HEK293 (cell line): ENCODE data around the gene COBL.

Experiments used
- CTCF ChIA-PET: fragments of 350-600 bp; formaldehyde crosslinking; extraction: SDS; loops from one replicate; lab custom pipeline; 2021; ENCODE audit warnings: antibody characterized with exemption; lab: Yijun Ruan, JAX
- POLR2A ChIA-PET: fragments of 300-600 bp; formaldehyde crosslinking; extraction: SDS; loops from one replicate; lab custom pipeline; 2020; ENCODE audit warnings: antibody characterized with exemption, inconsistent platforms; lab: Yijun Ruan, JAX
- H3K27ac ChIP-seq: fragments of 200-500 bp; sonication (Bioruptor generic); 2 replicates; pipeline ENCODE4 v1.5.1; 2014; ENCODE audit warnings: low read depth, low read length, control low read depth, inconsistent platforms; ENCODE audit errors: extremely low read depth
- H3K36me3 ChIP-seq, 2 experiments: fragments of 200-500 bp in 1 of 2; sonication (Bioruptor generic) in 1 of 2; 1 replicate in 1 of 2; 2 replicates in 1 of 2; pipeline ENCODE4 v1.5.1; 2014 to 2017; ENCODE audit warnings: inconsistent platforms in 2 of 2, low read length in 2 of 2; ENCODE audit not compliant: control insufficient read depth in 2 of 2, insufficient read depth in 1 of 2
- H3K4me1 ChIP-seq: fragments of 200-500 bp; sonication (Bioruptor generic); 2 replicates; pipeline ENCODE4 v1.5.1; 2014; ENCODE audit warnings: mild to moderate bottlenecking, low read length, inconsistent platforms; ENCODE audit not compliant: control insufficient read depth, insufficient read depth
- H3K4me3 ChIP-seq: 2 replicates; pipeline ENCODE4 v1.5.1; 2011; ENCODE audit warnings: low read depth, mild to moderate bottlenecking, control low read depth, low read length, moderate library complexity
- H3K9me3 ChIP-seq: fragments of 200-500 bp; sonication (Bioruptor generic); 2 replicates; pipeline ENCODE4 v1.5.1; 2014; ENCODE audit warnings: low read depth, low read length, inconsistent platforms; ENCODE audit not compliant: control insufficient read depth, insufficient read depth
- KLF10 ChIP-seq: fragments of 450-650 bp; IDR thresholded peaks from 2 replicates; pipeline ENCODE4 v1.5.1; 2018; ENCODE audit warnings: missing biosample characterization, mild to moderate bottlenecking, missing genetic modification characterization
- KLF7 ChIP-seq: fragments of 450-650 bp; formaldehyde crosslinking; IDR thresholded peaks from 2 replicates; pipeline ENCODE4 v1.5.1; 2016; ENCODE audit warnings: missing biosample characterization, missing genetic modification characterization, borderline replicate concordance
- OVOL3 ChIP-seq: fragments of 450-650 bp; formaldehyde crosslinking; IDR thresholded peaks from 2 replicates; pipeline ENCODE4 v1.5.1; 2016; ENCODE audit warnings: missing biosample characterization, missing genetic modification characterization
- SP2 ChIP-seq: fragments of 450-650 bp; formaldehyde crosslinking; IDR thresholded peaks from 2 replicates; pipeline ENCODE4 v1.5.1; 2016; ENCODE audit warnings: missing biosample characterization, missing genetic modification characterization
- SP7 ChIP-seq: fragments of 450-650 bp; formaldehyde crosslinking; IDR thresholded peaks from 2 replicates; pipeline ENCODE4 v1.5.1; 2016; ENCODE audit warnings: missing biosample characterization, missing genetic modification characterization
- ZBTB17 ChIP-seq: fragments of 450-650 bp; formaldehyde crosslinking; IDR thresholded peaks from 2 replicates; pipeline ENCODE4 v1.5.1; 2016; ENCODE audit warnings: missing biosample characterization, missing genetic modification characterization
- ZBTB21 ChIP-seq: fragments of 450-650 bp; formaldehyde crosslinking; IDR thresholded peaks from 2 replicates; pipeline ENCODE4 v1.5.1; 2017; ENCODE audit warnings: missing biosample characterization, missing genetic modification characterization
- ZBTB7A ChIP-seq: fragments of 450-650 bp; formaldehyde crosslinking; IDR thresholded peaks from 2 replicates; pipeline ENCODE4 v1.5.1; 2016; ENCODE audit warnings: low read depth, missing biosample characterization, missing genetic modification characterization
- ZNF148 ChIP-seq: fragments of 450-650 bp; formaldehyde crosslinking; IDR thresholded peaks from 2 replicates; pipeline ENCODE4 v1.5.0; 2017; ENCODE audit warnings: missing biosample characterization, missing genetic modification characterization, borderline replicate concordance
- ZNF174 ChIP-seq: fragments of 450-650 bp; formaldehyde crosslinking; IDR thresholded peaks from 2 replicates; pipeline ENCODE4 v1.5.0; 2017; ENCODE audit warnings: missing biosample characterization, mild to moderate bottlenecking, missing genetic modification characterization
- ZNF175 ChIP-seq: fragments of 450-650 bp; formaldehyde crosslinking; IDR thresholded peaks from 2 replicates; pipeline ENCODE4 v1.5.1; 2016; ENCODE audit warnings: missing biosample characterization, missing genetic modification characterization
- ZNF19 ChIP-seq: fragments of 450-650 bp; formaldehyde crosslinking; IDR thresholded peaks from 2 replicates; pipeline ENCODE4; 2016; ENCODE audit warnings: missing biosample characterization, missing genetic modification characterization, low read depth
- ZNF223 ChIP-seq: fragments of 450-650 bp; formaldehyde crosslinking; IDR thresholded peaks from 2 replicates; pipeline ENCODE4 v1.5.1; 2016; ENCODE audit warnings: missing biosample characterization, missing genetic modification characterization
- ZNF239 ChIP-seq: fragments of 450-650 bp; formaldehyde crosslinking; IDR thresholded peaks from 2 replicates; pipeline ENCODE4 v1.5.1; 2016; ENCODE audit warnings: missing biosample characterization, missing genetic modification characterization
- ZNF292 ChIP-seq: fragments of 450-650 bp; formaldehyde crosslinking; IDR thresholded peaks from 2 replicates; pipeline ENCODE4 v1.5.1; 2016; ENCODE audit warnings: low read depth, missing biosample characterization, missing genetic modification characterization, borderline replicate concordance
- ZNF341 ChIP-seq: fragments of 450-650 bp; formaldehyde crosslinking; IDR thresholded peaks from 2 replicates; pipeline ENCODE4; 2016; ENCODE audit warnings: low read depth, missing biosample characterization, missing genetic modification characterization
- ZNF37A ChIP-seq: fragments of 450-650 bp; IDR thresholded peaks from 2 replicates; pipeline ENCODE4 v1.5.1; 2018; ENCODE audit warnings: missing biosample characterization, missing genetic modification characterization
- ZNF473 ChIP-seq: fragments of 450-650 bp; formaldehyde crosslinking; IDR thresholded peaks from 2 replicates; pipeline ENCODE4 v1.5.1; 2017; ENCODE audit warnings: missing biosample characterization, missing genetic modification characterization
- ZNF501 ChIP-seq: fragments of 450-650 bp; formaldehyde crosslinking; IDR thresholded peaks from 2 replicates; pipeline ENCODE4 v1.5.1; 2016; ENCODE audit warnings: missing biosample characterization, missing genetic modification characterization
- ZNF555 ChIP-seq: fragments of 450-650 bp; formaldehyde crosslinking; conservative IDR thresholded peaks from 2 replicates; pipeline ENCODE4 v1.5.1; 2017; ENCODE audit warnings: missing biosample characterization, mild to moderate bottlenecking, missing genetic modification characterization, inconsistent platforms
- ZNF623 ChIP-seq: fragments of 450-650 bp; formaldehyde crosslinking; IDR thresholded peaks from 2 replicates; pipeline ENCODE4 v1.5.1; 2016; ENCODE audit warnings: missing biosample characterization, missing genetic modification characterization
- ZNF629 ChIP-seq: fragments of 450-650 bp; formaldehyde crosslinking; IDR thresholded peaks from 2 replicates; pipeline ENCODE4 v1.5.1; 2017; ENCODE audit warnings: missing biosample characterization, missing genetic modification characterization
- ZNF785 ChIP-seq: fragments of 450-650 bp; formaldehyde crosslinking; IDR thresholded peaks from 2 replicates; pipeline ENCODE4 v1.5.1; 2016; ENCODE audit warnings: missing biosample characterization, missing genetic modification characterization
- ZNF837 ChIP-seq: fragments of 450-650 bp; formaldehyde crosslinking; IDR thresholded peaks from 2 replicates; pipeline ENCODE4 v1.5.1; 2016; ENCODE audit warnings: missing biosample characterization, missing genetic modification characterization
- ZSCAN4 ChIP-seq: fragments of 450-650 bp; formaldehyde crosslinking; IDR thresholded peaks from 2 replicates; pipeline ENCODE4 v1.5.1; 2017; ENCODE audit warnings: missing biosample characterization, missing genetic modification characterization

The COBL gene

GRCh38 chr7:51082096-51082840 lies 234.3 kb downstream of the COBL start:
- ChIA-PET POLR2A (no interaction called here), CTCF (no interaction called here)
- no peak overlapping the region for H3K27ac ChIP-seq
- no peaks in the 10 kb centered on the region for H3K36me3 ChIP-seq
- no peaks in the 10 kb centered on the region for H3K9me3 ChIP-seq
- no peak for TF ChIP-seq ZNF473 (tag by site-specific recombination)
- no peak for TF ChIP-seq ZBTB17 (tag by site-specific recombination)
- no peak for TF ChIP-seq ZBTB7A (tag by site-specific recombination)
- TF ChIP-seq ZNF629 (tag by site-specific recombination) = no peak
- no peak for TF ChIP-seq KLF7 (tag by site-specific recombination)
- no peaks in the 10 kb centered on the region for H3K4me1 ChIP-seq
- no peak overlapping the region for H3K4me3 ChIP-seq

- H3K4me3 ChIP-seq = no peak overlapping the region
- no peaks in the 10 kb centered on the region for H3K4me1 ChIP-seq
- ChIA-PET POLR2A (no interaction called here), CTCF (no interaction called here)
- no peak overlapping the region for H3K27ac ChIP-seq
- no peaks in the 10 kb centered on the region for H3K36me3 ChIP-seq
- H3K9me3 ChIP-seq = no peaks in the 10 kb centered on the region
- TF ChIP-seq ZNF239 (tag by site-specific recombination) (no peak), ZNF501 (tag by site-specific recombination) (no peak), ZNF175 (tag by site-specific recombination) (no peak), OVOL3 (tag by site-specific recombination) (no peak), KLF10 (tag by site-specific recombination) (no peak), ZNF785 (tag by site-specific recombination) (no peak), SP2 (tag by site-specific recombination) (no peak), ZNF292 (tag by site-specific recombination) (no peak), SP7 (tag by site-specific recombination) (no peak), ZNF623 (tag by site-specific recombination) (no peak), ZNF223 (no peak), ZNF19 (tag by site-specific recombination) (no peak), ZSCAN4 (no peak), ZNF837 (no peak), ZBTB21 (no peak), ZNF555 (no peak), ZNF37A (tag by site-specific recombination) (no peak), ZNF341 (tag by site-specific recombination) (no peak), ZNF148 (tag by site-specific recombination) (no peak), ZNF174 (tag by site-specific recombination) (no peak)
- TF ChIP-seq, all 188 proteins: peak for 0
Observed at GRCh38 chr7:51081270-51081890, 235.2 kb downstream of the COBL start.
